Astrocyte (in vitro differentiated cells and primary cell): ENCODE results near the gene STK32B. TPM values are rescaled to one million over a fixed set of nuclear protein-coding genes. Genes with fewer than 3 reads are reported as not detected.

Experiments used
- DNase-seq: peaks from one replicate; pipeline ENCODE4 v3.0.0-alpha.2; 2010; ENCODE audit warnings: low read depth
- FAIRE-seq: peaks from 2 replicates; lab custom pipeline; 2011; peaks lifted over from hg19 to GRCh38; lab: Jason Lieb, UNC
- H2AFZ ChIP-seq: 2 replicates; pipeline ENCODE4 v1.6.0; 2012; ENCODE audit warnings: low read depth, low read length, inconsistent platforms
- H3K27ac ChIP-seq: 2 replicates; pipeline ENCODE4 v1.5.1; 2011; ENCODE audit warnings: low read depth, low read length, inconsistent platforms
- H3K27me3 ChIP-seq: 2 replicates; pipeline ENCODE4 v1.6.0; 2011; ENCODE audit warnings: low read length, inconsistent platforms; ENCODE audit not compliant: insufficient read depth
- H3K36me3 ChIP-seq: 2 replicates; pipeline ENCODE4 v1.5.1; 2011; ENCODE audit warnings: low read length, inconsistent platforms; ENCODE audit not compliant: insufficient read depth
- H3K4me1 ChIP-seq: 2 replicates; pipeline ENCODE4 v1.5.1; 2011; ENCODE audit warnings: low read length, inconsistent platforms; ENCODE audit not compliant: insufficient read depth
- H3K4me2 ChIP-seq: 2 replicates; pipeline ENCODE4 v1.6.0; 2012; ENCODE audit warnings: low read length, inconsistent platforms
- H3K4me3 ChIP-seq: 2 replicates; pipeline ENCODE4 v1.5.1; 2011; ENCODE audit warnings: low read depth, mild to moderate bottlenecking, low read length, inconsistent platforms; ENCODE audit not compliant: insufficient read depth
- H3K79me2 ChIP-seq: 2 replicates; pipeline ENCODE4 v1.6.0; 2012; ENCODE audit warnings: mild to moderate bottlenecking, low read length, inconsistent platforms; ENCODE audit not compliant: insufficient read depth
- H3K9ac ChIP-seq: 2 replicates; pipeline ENCODE4 v1.6.0; 2012; ENCODE audit warnings: mild to moderate bottlenecking, low read length, inconsistent platforms
- H3K9me3 ChIP-seq: 2 replicates; pipeline ENCODE4 v1.5.1; 2012; ENCODE audit warnings: low read depth, mild to moderate bottlenecking, low read length, inconsistent platforms; ENCODE audit not compliant: insufficient read depth
- H4K20me1 ChIP-seq: 2 replicates; pipeline ENCODE4 v1.6.0; 2012; ENCODE audit warnings: low read length, inconsistent platforms; ENCODE audit not compliant: insufficient read depth
- H3K27ac Mint-ChIP-seq: one replicate; pipeline ENCODE4 v1.8.0; 2021; ENCODE audit warnings: mild to moderate bottlenecking, mixed read lengths; ENCODE audit not compliant: unreplicated experiment
- H3K27me3 Mint-ChIP-seq: one replicate; pipeline ENCODE4 v1.8.0; 2021; ENCODE audit warnings: low read depth, mixed read lengths; ENCODE audit not compliant: unreplicated experiment
- H3K36me3 Mint-ChIP-seq: one replicate; pipeline ENCODE4 v1.8.0; 2021; ENCODE audit warnings: low read depth, mixed read lengths; ENCODE audit not compliant: unreplicated experiment
- H3K4me1 Mint-ChIP-seq: one replicate; pipeline ENCODE4 v1.8.0; 2021; ENCODE audit warnings: low read depth, mixed read lengths; ENCODE audit not compliant: unreplicated experiment
- H3K4me3 Mint-ChIP-seq: one replicate; pipeline ENCODE4 v1.8.0; 2021; ENCODE audit warnings: mild to moderate bottlenecking, moderate library complexity, mixed read lengths; ENCODE audit not compliant: unreplicated experiment
- H3K9me3 Mint-ChIP-seq: one replicate; pipeline ENCODE4 v1.8.0; 2021; ENCODE audit warnings: mild to moderate bottlenecking, mixed read lengths; ENCODE audit not compliant: unreplicated experiment
- CTCF ChIP-seq: IDR thresholded peaks from 2 replicates; pipeline ENCODE4 v1.5.1; 2011; ENCODE audit warnings: low read depth, mild to moderate bottlenecking, inconsistent platforms, low read length, moderate library complexity; ENCODE audit not compliant: insufficient read depth
- EZH2 ChIP-seq: IDR thresholded peaks from 2 replicates; pipeline ENCODE4 v1.6.1; 2012; ENCODE audit warnings: mild to moderate bottlenecking, low read length, inconsistent platforms; ENCODE audit not compliant: insufficient read depth
- total RNA-seq: library from RNA; stranded (reverse); gene quantifications from 2 replicates; pipeline ENCODE4 v1.2.1, GENCODE V29; 2021

Gene STK32B
- total RNA-seq, 1 donor from 2014 or later = 2.9 TPM

GRCh38 chr4:5307928-5308327 lies 256.6 kb downstream of the STK32B start:
- H3K9me3 Mint-ChIP-seq = peaks cover 3% of the 10 kb centered on the region

DNA sequence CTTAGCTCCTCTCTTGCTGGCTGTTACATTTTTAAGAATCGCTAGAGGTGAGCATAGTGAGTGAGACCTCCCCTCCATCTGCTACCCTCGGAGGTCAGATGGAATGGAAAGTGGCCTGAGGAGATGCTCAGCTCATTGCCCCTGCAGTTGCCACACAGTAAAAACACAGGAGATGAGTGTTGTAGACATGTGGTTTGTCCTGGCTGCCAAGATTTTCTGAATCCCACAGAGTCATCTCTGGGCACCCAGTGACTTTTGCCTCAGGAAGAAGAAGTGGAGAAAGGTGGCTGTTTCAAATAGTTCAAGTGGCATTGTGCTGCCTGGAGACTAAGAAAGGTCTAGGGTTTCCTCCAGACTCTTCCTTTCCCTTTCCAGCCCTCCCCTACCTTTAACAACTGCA lies 271.0 kb downstream of the STK32B start:
- Histone ChIP-seq H3K27me3 (no peaks in the 10 kb centered on the region), H3K79me2 (no peaks in the 10 kb centered on the region), H3K9ac (no peak overlapping the region), H3K36me3 (no peaks in the 10 kb centered on the region), H3K4me3 (no peak overlapping the region), H3K4me2 (no peak overlapping the region), H3K27ac (no peak overlapping the region), H3K4me1 (no peaks in the 10 kb centered on the region), H2AFZ (no peak overlapping the region), H4K20me1 (no peaks in the 10 kb centered on the region), H3K9me3 (peaks cover 6% of the 10 kb centered on the region)
- Mint-ChIP-seq H3K4me3 (no peak overlapping the region), H3K4me1 (no peaks in the 10 kb centered on the region), H3K27me3 (peaks cover 3% of the 10 kb centered on the region), H3K27ac (no peak overlapping the region), H3K36me3 (no peaks in the 10 kb centered on the region), H3K9me3 (peaks cover 16% of the 10 kb centered on the region)
- TF ChIP-seq EZH2 = no peak
- TF ChIP-seq CTCF = no peak
- FAIRE-seq (no peak), DNase-seq (no peak)

More at GRCh38 chr4:5307928-5308327, 256.6 kb downstream of the STK32B start:
- H3K4me1 ChIP-seq = no peaks in the 10 kb centered on the region
- no peak overlapping the region for H3K27ac ChIP-seq
- no peak for TF ChIP-seq CTCF
- no peak for TF ChIP-seq EZH2
- Mint-ChIP-seq H3K27me3 (no peaks in the 10 kb centered on the region), H3K4me1 (no peaks in the 10 kb centered on the region), H3K27ac (no peak overlapping the region), H3K4me3 (no peak overlapping the region), H3K36me3 (no peaks in the 10 kb centered on the region)
- no peaks in the 10 kb centered on the region for H4K20me1 ChIP-seq
- H3K36me3 ChIP-seq = no peaks in the 10 kb centered on the region
- no peaks in the 10 kb centered on the region for H3K9me3 ChIP-seq
- H2AFZ ChIP-seq = no peak overlapping the region
- DNase-seq = no peak
- no peak overlapping the region for H3K4me2 ChIP-seq
- H3K4me3 ChIP-seq = no peak overlapping the region
- no peaks in the 10 kb centered on the region for H3K79me2 ChIP-seq
- H3K27me3 ChIP-seq = no peaks in the 10 kb centered on the region
- no peak overlapping the region for H3K9ac ChIP-seq
- no peak for FAIRE-seq

GRCh38 chr4:5330339-5330989 lies 279.2 kb downstream of the STK32B start:
- no peak for FAIRE-seq
- no peak overlapping the region for H3K27ac Mint-ChIP-seq
- Histone ChIP-seq H4K20me1 (no peaks in the 10 kb centered on the region), H3K4me3 (no peak overlapping the region), H3K9ac (no peak overlapping the region), H3K27me3 (no peaks in the 10 kb centered on the region), H2AFZ (no peak overlapping the region), H3K36me3 (no peaks in the 10 kb centered on the region), H3K27ac (no peak overlapping the region), H3K4me2 (no peak overlapping the region), H3K79me2 (no peaks in the 10 kb centered on the region), H3K9me3 (no peaks in the 10 kb centered on the region), H3K4me1 (no peaks in the 10 kb centered on the region)
- H3K4me1 Mint-ChIP-seq = no peaks in the 10 kb centered on the region
- no peak overlapping the region for H3K4me3 Mint-ChIP-seq
- H3K27me3 Mint-ChIP-seq = peaks cover 2% of the 10 kb centered on the region
- no peak for DNase-seq
- peaks cover 2% of the 10 kb centered on the region for H3K36me3 Mint-ChIP-seq
- peaks cover 12% of the 10 kb centered on the region for H3K9me3 Mint-ChIP-seq
- no peak for TF ChIP-seq CTCF
